Body of pancreas (tissue), 4 donors: ENCODE data around the gene NMT2. TPM values are rescaled to one million over a fixed set of nuclear protein-coding genes. Genes with fewer than 3 reads are reported as not detected.

ENCODE experiments used
- ATAC-seq: fragments of 150-250 bp; one replicate; pipeline ENCODE4 v1.9.1; 2016
- DNase-seq, 4 donors: peaks; one replicate each; pipeline ENCODE4 v3.0.0-alpha.2; 2019
- H3K27ac ChIP-seq, 4 donors: fragments of 200-600 bp; sonication (generic); 1 replicate in 3 of 4; 2 replicates in 1 of 4; pipeline versions ENCODE4 v1.5.1 to v1.6.1; 2016 to 2019; ENCODE audit warnings: mild to moderate bottlenecking in 1 of 4, mixed read lengths in 1 of 4, moderate library complexity in 1 of 4
- H3K27me3 ChIP-seq, 2 donors: fragments of 200-600 bp; sonication (generic); one replicate each; pipeline ENCODE4 v1.6.0; 2016; ENCODE audit warnings: mild to moderate bottlenecking in 1 of 2
- H3K36me3 ChIP-seq, 2 donors: fragments of 200-600 bp; sonication (generic); replicated peaks in 1 of 2; 2 replicates each; pipeline ENCODE4 v1.5.1; 2016; ENCODE audit warnings: low read depth in 2 of 2; ENCODE audit not compliant: insufficient read depth in 1 of 2
- H3K4me1 ChIP-seq: fragments of 200-600 bp; sonication (generic); one replicate; pipeline ENCODE4 v1.6.0; 2016
- H3K4me3 ChIP-seq, 2 donors: fragments of 200-600 bp; sonication (generic); 1 replicate in 1 of 2; 2 replicates in 1 of 2; pipeline ENCODE4 v1.5.1; 2016 to 2019
- H3K9me3 ChIP-seq, 3 donors: fragments of 200-600 bp; sonication (generic); 1 replicate in 2 of 3; 2 replicates in 1 of 3; pipeline ENCODE4 v1.5.1; 2016
- POLR2A ChIP-seq, 3 donors: fragments of 450-650 bp; IDR thresholded peaks; one replicate each; pipeline ENCODE4 v1.6.1; 2016; ENCODE audit warnings: antibody characterized with exemption in 3 of 3, mild to moderate bottlenecking in 2 of 3
- WGBS, 2 donors: methylation state at CpG; one replicate each; pipeline ENCODE4 v1.1.5; 2017; 5-methylcytosine and 5-hydroxymethylcytosine counted together
- intact Hi-C: fragments of 100-400 bp; cut with DNase I; formaldehyde crosslinking; loops from one replicate; pipeline ENCODE4 v1.15.1; 2023
- small RNA-seq: library from RNA; depleted of rRNA; stranded (forward); fragments of <200 nt; gene quantifications from one replicate; pipeline ENCODE3, GENCODE V24; 2016
- total RNA-seq, 2 donors: library from RNA; depleted of rRNA; stranded (reverse); fragments of >200 nt; gene quantifications; one replicate each; pipeline ENCODE4 v1.1.0, GENCODE V29; 2016
- TF ChIP-seq, protein P1 (sequence below), 7 experiments: fragments of 450-650 bp in 4 of 7; fragments of 200-600 bp in 3 of 7; sonication (generic) in 3 of 7; IDR thresholded peaks; one replicate each; pipeline ENCODE4 v1.5.1; 2016 to 2019; ENCODE audit warnings: antibody characterized with exemption in 7 of 7

NMT2 gene
- total RNA-seq, 2 donors from 2014 or later, result 9.9 to 16.9 TPM

DNA sequence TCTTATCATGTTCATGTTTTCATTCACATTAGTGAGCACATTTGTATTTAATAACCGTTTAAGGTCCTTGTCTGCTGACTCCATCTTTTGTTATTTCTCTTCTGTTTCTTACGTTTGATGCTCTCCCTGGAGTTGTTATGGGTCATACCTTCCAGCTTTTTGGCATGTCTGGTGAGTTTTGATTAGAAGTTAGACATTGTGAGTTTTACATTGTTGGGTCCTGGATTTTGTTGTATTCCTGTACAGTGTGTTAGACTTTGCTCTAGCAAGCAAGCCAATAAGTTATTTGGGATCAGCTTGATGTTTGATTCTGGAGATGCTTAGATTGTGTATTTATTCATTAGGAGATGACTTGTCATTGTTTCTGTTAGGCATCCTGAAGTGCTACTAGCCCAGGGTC, 107.9 kb downstream of the NMT2 start:
- WGBS, 2 donors, result 61 to 67% methylated on average over 2 of the region's 2 CpGs
- Histone ChIP-seq H3K9me3 (no peaks in the 10 kb centered on the region), H3K27ac (no peak overlapping the region), H3K27me3 (no peaks in the 10 kb centered on the region), H3K36me3 (no peaks in the 10 kb centered on the region), H3K4me3 (no peak overlapping the region), H3K4me1 (no peaks in the 10 kb centered on the region)
- TF ChIP-seq, protein P1, sequence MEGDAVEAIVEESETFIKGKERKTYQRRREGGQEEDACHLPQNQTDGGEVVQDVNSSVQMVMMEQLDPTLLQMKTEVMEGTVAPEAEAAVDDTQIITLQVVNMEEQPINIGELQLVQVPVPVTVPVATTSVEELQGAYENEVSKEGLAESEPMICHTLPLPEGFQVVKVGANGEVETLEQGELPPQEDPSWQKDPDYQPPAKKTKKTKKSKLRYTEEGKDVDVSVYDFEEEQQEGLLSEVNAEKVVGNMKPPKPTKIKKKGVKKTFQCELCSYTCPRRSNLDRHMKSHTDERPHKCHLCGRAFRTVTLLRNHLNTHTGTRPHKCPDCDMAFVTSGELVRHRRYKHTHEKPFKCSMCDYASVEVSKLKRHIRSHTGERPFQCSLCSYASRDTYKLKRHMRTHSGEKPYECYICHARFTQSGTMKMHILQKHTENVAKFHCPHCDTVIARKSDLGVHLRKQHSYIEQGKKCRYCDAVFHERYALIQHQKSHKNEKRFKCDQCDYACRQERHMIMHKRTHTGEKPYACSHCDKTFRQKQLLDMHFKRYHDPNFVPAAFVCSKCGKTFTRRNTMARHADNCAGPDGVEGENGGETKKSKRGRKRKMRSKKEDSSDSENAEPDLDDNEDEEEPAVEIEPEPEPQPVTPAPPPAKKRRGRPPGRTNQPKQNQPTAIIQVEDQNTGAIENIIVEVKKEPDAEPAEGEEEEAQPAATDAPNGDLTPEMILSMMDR (IDR thresholded peaks at IDR 0.05), result no peak
- no peak for TF ChIP-seq POLR2A (IDR thresholded peaks at IDR 0.05)
- ATAC-seq (no peak), DNase-seq (no peak)
- intact Hi-C loops, result no loop called here

DNA sequence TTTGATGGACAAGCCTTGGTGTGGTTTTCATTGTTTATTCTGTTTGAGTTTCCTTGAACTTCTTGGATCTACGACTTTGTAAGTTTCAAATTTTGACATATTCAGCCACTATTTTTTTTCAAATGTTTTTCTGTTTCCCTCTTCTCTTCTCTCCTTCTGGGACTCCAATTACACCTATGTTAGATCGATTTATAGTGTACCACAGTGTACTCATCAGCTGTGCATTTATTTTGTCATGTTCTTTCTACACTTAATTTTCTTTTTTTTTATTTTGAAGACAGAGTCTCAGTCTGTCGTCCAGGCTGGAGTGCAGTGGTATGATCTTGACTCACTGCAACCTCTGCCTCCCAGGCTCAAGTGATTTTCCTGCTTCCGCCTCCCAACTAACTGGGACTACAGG, 108.6 kb downstream of the NMT2 start:
- DNase-seq, result no peak
- no peaks in the 10 kb centered on the region for H3K4me1 ChIP-seq
- no peak overlapping the region for H3K27ac ChIP-seq
- H3K9me3 ChIP-seq, result no peaks in the 10 kb centered on the region
- no peak overlapping the region for H3K4me3 ChIP-seq
- intact Hi-C loops, result no loop called here
- TF ChIP-seq, protein P1 (IDR thresholded peaks at IDR 0.05), result no peak
- TF ChIP-seq POLR2A (IDR thresholded peaks at IDR 0.05), result no peak
- H3K36me3 ChIP-seq, result no peaks in the 10 kb centered on the region
- no peaks in the 10 kb centered on the region for H3K27me3 ChIP-seq
- no peak for ATAC-seq
- WGBS, 2 donors, result 69 to 81% methylated on average over 4 of the region's 4 CpGs

DNA sequence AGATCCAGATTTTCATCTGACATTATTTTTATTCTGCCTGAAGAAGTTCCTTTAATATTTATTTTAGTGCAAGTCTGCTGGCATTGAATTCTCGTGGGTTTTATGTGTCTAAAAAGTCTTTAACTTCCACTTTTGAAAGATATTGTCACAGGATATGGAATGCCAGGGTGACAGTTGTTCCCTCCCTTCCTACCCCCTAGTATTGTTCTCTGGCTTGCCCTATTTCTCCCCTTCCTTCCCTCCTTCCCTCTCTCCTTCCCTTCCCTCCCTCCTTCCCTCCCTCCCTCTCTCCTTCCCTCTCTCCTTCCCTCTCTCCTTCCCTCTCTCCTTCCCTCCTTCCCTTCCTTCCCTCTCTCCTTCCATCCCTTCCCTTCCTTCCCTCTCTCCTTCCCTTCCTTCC, 109.8 kb downstream of the NMT2 start:
- Histone ChIP-seq H3K4me1 (no peaks in the 10 kb centered on the region), H3K9me3 (no peaks in the 10 kb centered on the region), H3K4me3 (no peak overlapping the region), H3K27ac (no peak overlapping the region), H3K36me3 (no peaks in the 10 kb centered on the region), H3K27me3 (no peaks in the 10 kb centered on the region)
- ATAC-seq, result no peak
- WGBS, 2 donors, result 71 to 82% methylated on average over 1 of the region's 1 CpG
- intact Hi-C loops, result no loop called here
- TF ChIP-seq, protein P1 (IDR thresholded peaks at IDR 0.05), result no peak
- no peak for TF ChIP-seq POLR2A (IDR thresholded peaks at IDR 0.05)
- DNase-seq, result no peak

Small RNA genes within 50 kb of the gene (small RNA-seq; reads per million reads assigned to genes)
- not detected for gene AL590365.1

Other genes starting within 250 kb of the NMT2 start
- gene DCLRE1C, start 214.6 kb downstream of the NMT2 start, total RNA-seq, result 10 to 100 TPM in 1 of 2 donors, 1 to 10 TPM in 1; 4.7 to 10.9 TPM
- not detected for gene MEIG1, start 209.3 kb downstream of the NMT2 start, total RNA-seq
- not detected for gene OLAH, start 124.8 kb downstream of the NMT2 start, total RNA-seq
- gene ACBD7, start 79.9 kb downstream of the NMT2 start, total RNA-seq, result not detected
- gene RPP38, start 71.3 kb downstream of the NMT2 start, total RNA-seq, result 10 to 100 TPM in 1 of 2 donors, 1 to 10 TPM in 1; 7.3 to 24.4 TPM
- gene FAM171A1, start 202.6 kb upstream of the NMT2 start, total RNA-seq, result 10 to 100 TPM; 22.1 to 29.1 TPM